T-cell (primary cell): ENCODE data around the gene FXYD6. TPM values are rescaled to one million over a fixed set of nuclear protein-coding genes. Genes with fewer than 3 reads are reported as not detected.

Source experiments
- ATAC-seq, 4 experiments: fragments of 200-7000 bp in 3 of 4; fragments of 150-1000 bp in 1 of 4; cut with Tn5 transposase; replicated peaks in 1 of 4; 1 replicate in 3 of 4; 2 replicates in 1 of 4; pipeline ENCODE4 v1.10.0; 2021; ENCODE audit warnings: moderate library complexity in 3 of 4, mild to moderate bottlenecking in 2 of 4, moderate number of reproducible peaks in 1 of 4
- CTCF ChIA-PET, 2 donors: fragments of 300-600 bp; sonication (Branson Sonifier 250); formaldehyde crosslinking; loops; one replicate each; lab custom pipeline; 2022; ENCODE audit warnings: antibody characterized with exemption in 2 of 2; lab: Charles Lee
- POLR2A ChIA-PET, 2 donors: fragments of 300-600 bp; sonication (Branson Sonifier 250); formaldehyde crosslinking; loops; one replicate each; lab custom pipeline; 2022; ENCODE audit warnings: antibody characterized with exemption in 2 of 2; lab: Charles Lee
- DNase-seq, 35 experiments: peaks; one replicate each; pipeline versions ENCODE4 v3.0.0 to v3.0.0-alpha.2; 2013 to 2023
- H3K27ac ChIP-seq: one replicate; pipeline ENCODE4 v1.5.1; 2013; ENCODE audit warnings: low read length
- H3K27me3 ChIP-seq, 2 experiments: replicated peaks in 1 of 2; 1 replicate in 1 of 2; 2 replicates in 1 of 2; pipeline versions ENCODE4 v1.6.1 to v1.7.0; 2013; ENCODE audit warnings: low read length in 1 of 2, mixed read lengths in 1 of 2; ENCODE audit not compliant: control insufficient read depth in 2 of 2, insufficient read depth in 2 of 2; ENCODE audit errors: extremely low read depth in 1 of 2
- H3K36me3 ChIP-seq, 2 donors: 1 replicate in 1 of 2; 2 replicates in 1 of 2; pipeline versions ENCODE4 v1.6.1 to v1.7.0; 2013; ENCODE audit warnings: low read length in 1 of 2; ENCODE audit not compliant: control insufficient read depth in 2 of 2, insufficient read depth in 1 of 2; ENCODE audit errors: extremely low read depth in 1 of 2
- H3K4me1 ChIP-seq, 2 experiments: 1 replicate in 1 of 2; 2 replicates in 1 of 2; pipeline versions ENCODE4 v1.6.1 to v1.7.0; 2013; ENCODE audit warnings: low read length in 2 of 2, mixed read lengths in 1 of 2; ENCODE audit not compliant: insufficient read depth in 2 of 2, control insufficient read depth in 1 of 2; ENCODE audit errors: extremely low read depth in 1 of 2
- H3K4me3 ChIP-seq, 2 donors: 1 replicate in 1 of 2; 2 replicates in 1 of 2; pipeline versions ENCODE4 v1.5.1 to v1.7.0; 2013; ENCODE audit warnings: mild to moderate bottlenecking in 2 of 2, low read length in 1 of 2, moderate library complexity in 1 of 2; ENCODE audit not compliant: control insufficient read depth in 1 of 2; ENCODE audit errors: extremely low read depth in 1 of 2
- H3K9me3 ChIP-seq: 2 replicates; pipeline ENCODE4 v1.7.0; 2013
- H3K27ac Mint-ChIP-seq, 2 donors: one replicate each; pipeline ENCODE4 v1.8.0; 2020 to 2021; ENCODE audit warnings: mild to moderate bottlenecking in 2 of 2, mixed read lengths in 2 of 2
- H3K27me3 Mint-ChIP-seq, 2 donors: one replicate each; pipeline ENCODE4 v1.8.0; 2021 to 2022; ENCODE audit warnings: mixed read lengths in 2 of 2
- H3K36me3 Mint-ChIP-seq: one replicate; pipeline ENCODE4 v1.8.0; 2021; ENCODE audit warnings: mixed read lengths
- H3K4me1 Mint-ChIP-seq, 3 donors: one replicate each; pipeline ENCODE4 v1.8.0; 2020 to 2022; ENCODE audit warnings: mixed read lengths in 3 of 3, mild to moderate bottlenecking in 1 of 3
- H3K4me3 Mint-ChIP-seq, 3 donors: one replicate each; pipeline ENCODE4 v1.8.0; 2020 to 2022; ENCODE audit warnings: mild to moderate bottlenecking in 3 of 3, mixed read lengths in 3 of 3, moderate library complexity in 3 of 3
- H3K9me3 Mint-ChIP-seq, 3 donors: one replicate each; pipeline ENCODE4 v1.8.0; 2020 to 2022; ENCODE audit warnings: mixed read lengths in 3 of 3
- WGBS: methylation state at CpG from one replicate; pipeline ENCODE4 v1.1.5; 2013; ENCODE audit warnings: missing lambda C conversion rate; ENCODE audit not compliant: insufficient coverage; 5-methylcytosine and 5-hydroxymethylcytosine counted together
- total RNA-seq, 35 experiments: library from RNA in 6 of 35; stranded (reverse) in 6 of 35; fragments of 120-200 nt in 1 of 35; gene quantifications; one replicate each; pipeline versions ENCODE4 v1.2.1 to v1.2.4 and lab custom pipeline; 2013 to 2026

FXYD6 gene
- total RNA-seq, 5 donors from 2014 or later (not counting 1 experiment from before 2014, with no cell fraction given), result 0.38 to 0.73 (median 0.53) TPM; not detected in 2

- H3K36me3 ChIP-seq, result no peaks in the 10 kb centered on the region
- H3K27ac ChIP-seq, result no peak overlapping the region
- H3K4me3 ChIP-seq, result peak overlapping the region; percentile 30 to 49
- H3K27me3 ChIP-seq, result peaks cover 9 to 77% of the 10 kb centered on the region in 2 experiments
- no peaks in the 10 kb centered on the region for H3K9me3 ChIP-seq
- Mint-ChIP-seq H3K27ac (no peak overlapping the region), H3K27me3 (peaks cover 54 to 68% of the 10 kb centered on the region in 2 donors), H3K4me3 (peak overlapping the region; percentile 51 to 71 (median 57)), H3K9me3 (no peaks in the 10 kb centered on the region), H3K4me1 (peaks cover 11 to 21% (median 20%) of the 10 kb centered on the region in 3 donors), H3K36me3 (no peaks in the 10 kb centered on the region)
- WGBS, result 11% methylated on average over 41 of the region's 53 CpGs
- CTCF ChIA-PET, result interaction anchor here in 1 of 2 donors (1.1 kb wide), 1 partner anchor 257 kb away, joined by 3 read pairs; no protein-coding TSS in a partner anchor
- POLR2A ChIA-PET, result no interaction called here
- DNase-seq (no peak), ATAC-seq (peak in 2 of 4 experiments; percentile 12 to 17)
- peaks cover 0 to 23% of the 10 kb centered on the region in 2 experiments for H3K4me1 ChIP-seq
These were observed 80.6 kb downstream of the FXYD6 start for GRCh38 chr11:117795638-117796455.

DNA sequence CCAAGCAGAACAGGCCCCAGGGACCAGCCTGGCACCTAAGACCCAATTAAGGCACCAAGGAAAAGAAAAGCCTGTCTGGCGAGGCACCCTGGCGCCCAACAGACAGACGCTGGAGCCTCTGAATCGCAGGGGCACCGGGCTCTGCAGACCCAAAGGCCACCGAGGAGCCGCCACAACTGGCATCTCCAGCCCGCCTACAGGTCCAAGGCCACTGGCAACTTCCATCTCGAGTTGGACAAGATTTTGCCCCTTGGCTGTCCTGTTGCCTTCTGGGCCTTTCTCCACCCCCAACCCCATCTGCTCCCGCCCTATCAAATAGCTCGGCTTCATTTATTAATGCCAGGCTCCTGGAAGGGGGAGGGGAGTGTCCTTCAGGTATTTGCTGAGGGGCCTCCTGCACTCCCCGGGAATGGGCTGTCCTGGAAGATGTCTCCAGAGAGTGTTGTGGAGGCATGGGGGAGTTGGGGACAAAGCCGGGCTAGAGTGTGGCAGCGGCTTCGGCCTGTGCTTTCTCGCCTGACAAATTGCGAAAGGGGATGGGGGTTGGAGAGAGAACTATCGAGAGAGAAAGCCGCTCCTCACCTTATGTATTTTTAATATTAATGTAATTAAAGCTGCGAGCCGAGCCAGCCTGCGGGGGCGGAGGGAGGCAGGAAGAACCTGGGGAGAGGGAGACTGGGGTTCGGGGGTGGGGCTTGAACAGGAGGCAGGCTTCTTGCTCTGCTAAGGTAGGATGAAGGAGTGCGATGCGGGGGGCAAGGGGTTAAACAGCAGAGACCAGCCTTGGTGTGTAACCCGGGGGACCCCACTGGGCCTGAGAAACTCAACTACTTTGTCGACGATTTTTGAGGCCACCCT is 81.5 kb downstream of the FXYD6 start:
- Histone ChIP-seq H3K4me1 (peaks cover 0 to 23% of the 10 kb centered on the region in 2 experiments), H3K4me3 (peak overlapping the region in 1 of 2 donors; percentile 46), H3K9me3 (no peaks in the 10 kb centered on the region), H3K27ac (no peak overlapping the region), H3K36me3 (no peaks in the 10 kb centered on the region), H3K27me3 (peaks cover 9 to 82% of the 10 kb centered on the region in 2 experiments)
- ChIA-PET POLR2A (no interaction called here), CTCF (no interaction called here)
- no peak overlapping the region for H3K27ac Mint-ChIP-seq
- H3K36me3 Mint-ChIP-seq, result no peaks in the 10 kb centered on the region
- peak overlapping the region; percentile 51 to 71 (median 57) for H3K4me3 Mint-ChIP-seq
- H3K27me3 Mint-ChIP-seq, result peaks cover 58 to 68% of the 10 kb centered on the region in 2 donors
- peaks cover 11 to 21% (median 20%) of the 10 kb centered on the region in 3 donors for H3K4me1 Mint-ChIP-seq
- ATAC-seq (no peak), DNase-seq (no peak)
- H3K9me3 Mint-ChIP-seq, result no peaks in the 10 kb centered on the region
- WGBS, result 60% methylated on average over 13 of the region's 29 CpGs

GRCh38 chr11:117794135-117794534 is 82.3 kb downstream of the FXYD6 start:
- ChIA-PET POLR2A (no interaction called here), CTCF (no interaction called here)
- DNase-seq (no peak), ATAC-seq (no peak)
- Histone ChIP-seq H3K36me3 (no peaks in the 10 kb centered on the region), H3K4me1 (peaks cover 0 to 23% of the 10 kb centered on the region in 2 experiments), H3K27me3 (peaks cover 9 to 79% of the 10 kb centered on the region in 2 experiments), H3K27ac (no peak overlapping the region), H3K9me3 (no peaks in the 10 kb centered on the region), H3K4me3 (no peak overlapping the region)
- no peaks in the 10 kb centered on the region for H3K9me3 Mint-ChIP-seq
- peaks cover 11 to 21% (median 20%) of the 10 kb centered on the region in 3 donors for H3K4me1 Mint-ChIP-seq
- WGBS, result 93% methylated on average over 7 of the region's 10 CpGs
- H3K36me3 Mint-ChIP-seq, result no peaks in the 10 kb centered on the region
- peaks cover 59 to 63% of the 10 kb centered on the region in 2 donors for H3K27me3 Mint-ChIP-seq
- no peak overlapping the region for H3K4me3 Mint-ChIP-seq
- no peak overlapping the region for H3K27ac Mint-ChIP-seq

DNA sequence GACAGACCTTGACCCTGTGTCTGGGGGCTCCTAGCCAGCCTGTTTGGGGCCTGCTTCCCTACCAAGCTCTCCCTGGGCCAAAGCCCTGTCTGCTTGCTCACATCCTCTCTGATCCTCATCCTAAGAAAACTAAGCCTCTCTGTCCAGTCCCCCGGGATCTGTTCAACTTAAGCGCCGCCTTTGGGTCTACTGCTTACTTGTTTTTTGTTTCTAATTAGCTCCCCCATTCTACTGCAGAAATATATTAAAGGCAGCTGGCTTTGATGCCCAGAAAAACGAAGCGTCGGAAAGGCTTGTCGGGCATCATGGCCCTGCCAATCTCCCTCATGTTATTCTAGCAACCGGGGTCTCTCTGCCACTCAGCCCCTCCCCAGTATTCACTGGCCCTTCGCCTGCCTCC is 82.9 kb downstream of the FXYD6 start:
- ChIA-PET CTCF (no interaction called here), POLR2A (no interaction called here)
- H3K27ac Mint-ChIP-seq, result peak overlapping the region in 1 of 2 donors; percentile 39
- Histone ChIP-seq H3K4me3 (no peak overlapping the region), H3K36me3 (no peaks in the 10 kb centered on the region), H3K27ac (no peak overlapping the region), H3K27me3 (peaks cover 9 to 80% of the 10 kb centered on the region in 2 experiments), H3K9me3 (no peaks in the 10 kb centered on the region), H3K4me1 (peaks cover 0 to 23% of the 10 kb centered on the region in 2 experiments)
- H3K9me3 Mint-ChIP-seq, result no peaks in the 10 kb centered on the region
- H3K4me3 Mint-ChIP-seq, result no peak overlapping the region
- peaks cover 11 to 21% (median 20%) of the 10 kb centered on the region in 3 donors for H3K4me1 Mint-ChIP-seq
- H3K36me3 Mint-ChIP-seq, result no peaks in the 10 kb centered on the region
- 96% methylated on average over 5 of the region's 9 CpGs for WGBS
- ATAC-seq, result no peak
- peaks cover 54 to 62% of the 10 kb centered on the region in 2 donors for H3K27me3 Mint-ChIP-seq
- DNase-seq, result no peak

GRCh38 chr11:117792992-117793391 is 83.5 kb downstream of the FXYD6 start:
- Histone ChIP-seq H3K9me3 (no peaks in the 10 kb centered on the region), H3K4me1 (peaks cover 0 to 23% of the 10 kb centered on the region in 2 experiments), H3K27me3 (peaks cover 9 to 80% of the 10 kb centered on the region in 2 experiments), H3K27ac (no peak overlapping the region), H3K36me3 (no peaks in the 10 kb centered on the region), H3K4me3 (no peak overlapping the region)
- H3K27me3 Mint-ChIP-seq, result peaks cover 51 to 61% of the 10 kb centered on the region in 2 donors
- H3K4me1 Mint-ChIP-seq, result peaks cover 11 to 21% (median 20%) of the 10 kb centered on the region in 3 donors
- H3K27ac Mint-ChIP-seq, result no peak overlapping the region
- POLR2A ChIA-PET, result no interaction called here
- DNase-seq (no peak), ATAC-seq (no peak)
- CTCF ChIA-PET, result no interaction called here
- no peaks in the 10 kb centered on the region for H3K9me3 Mint-ChIP-seq
- no peaks in the 10 kb centered on the region for H3K36me3 Mint-ChIP-seq
- WGBS, result 67% methylated on average over 3 of the region's 6 CpGs
- no peak overlapping the region for H3K4me3 Mint-ChIP-seq

GRCh38 chr11:117792241-117792640 is 84.2 kb downstream of the FXYD6 start:
- Histone ChIP-seq H3K4me3 (no peak overlapping the region), H3K4me1 (peaks cover 0 to 23% of the 10 kb centered on the region in 2 experiments), H3K27me3 (peaks cover 4 to 75% of the 10 kb centered on the region in 2 experiments), H3K9me3 (no peaks in the 10 kb centered on the region), H3K27ac (no peak overlapping the region), H3K36me3 (no peaks in the 10 kb centered on the region)
- H3K36me3 Mint-ChIP-seq, result no peaks in the 10 kb centered on the region
- ATAC-seq (no peak), DNase-seq (no peak)
- H3K4me1 Mint-ChIP-seq, result peaks cover 7 to 17% (median 15%) of the 10 kb centered on the region in 3 donors
- ChIA-PET CTCF (no interaction called here), POLR2A (no interaction called here)
- peaks cover 49 to 60% of the 10 kb centered on the region in 2 donors for H3K27me3 Mint-ChIP-seq
- no peak overlapping the region for H3K4me3 Mint-ChIP-seq
- H3K9me3 Mint-ChIP-seq, result no peaks in the 10 kb centered on the region
- WGBS, result 88% methylated on average over 1 of the region's 5 CpGs
- H3K27ac Mint-ChIP-seq, result no peak overlapping the region
